Measurements from ENCODE around the gene CDK5R1. TPM values are rescaled to one million over a fixed set of nuclear protein-coding genes. Genes with fewer than 3 reads are reported as not detected.

CDK5R1 gene
- total RNA-seq, 1 donor from 2014 or later, result 1.8 TPM

DNA sequence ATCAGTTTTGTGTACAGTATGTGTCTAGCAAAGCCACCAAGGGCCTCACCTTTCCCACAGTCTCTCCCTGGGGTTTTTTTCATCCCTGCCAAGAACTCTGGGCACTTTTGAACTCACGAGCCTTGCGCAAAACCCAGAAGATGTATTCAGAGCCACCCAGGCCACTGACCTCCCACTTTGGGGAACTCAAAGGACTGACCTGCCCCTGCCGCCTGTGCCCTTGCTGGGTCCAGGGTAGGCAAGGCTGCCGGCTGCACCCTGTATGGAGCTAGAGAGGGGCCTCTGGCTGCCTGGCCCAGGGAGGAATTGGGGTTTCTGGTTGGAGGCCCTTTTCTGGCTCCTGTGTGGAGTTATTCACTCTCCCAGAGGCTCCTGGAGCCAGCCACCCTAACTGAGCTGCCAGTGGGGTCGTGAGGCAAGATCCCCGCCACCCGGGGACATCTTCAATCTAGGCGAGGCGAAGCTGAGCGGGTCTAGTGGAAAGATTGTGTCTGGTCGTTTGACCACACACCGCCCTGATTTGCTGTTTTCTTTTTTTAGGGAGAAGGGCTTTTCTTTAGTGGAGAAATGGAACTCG lies 1.9 kb downstream of the CDK5R1 start:
- H3K9me3 Mint-ChIP-seq (ENCODE audit: unreplicated experiment), result no peaks in the 10 kb centered on the region
- TF ChIP-seq, protein P1, sequence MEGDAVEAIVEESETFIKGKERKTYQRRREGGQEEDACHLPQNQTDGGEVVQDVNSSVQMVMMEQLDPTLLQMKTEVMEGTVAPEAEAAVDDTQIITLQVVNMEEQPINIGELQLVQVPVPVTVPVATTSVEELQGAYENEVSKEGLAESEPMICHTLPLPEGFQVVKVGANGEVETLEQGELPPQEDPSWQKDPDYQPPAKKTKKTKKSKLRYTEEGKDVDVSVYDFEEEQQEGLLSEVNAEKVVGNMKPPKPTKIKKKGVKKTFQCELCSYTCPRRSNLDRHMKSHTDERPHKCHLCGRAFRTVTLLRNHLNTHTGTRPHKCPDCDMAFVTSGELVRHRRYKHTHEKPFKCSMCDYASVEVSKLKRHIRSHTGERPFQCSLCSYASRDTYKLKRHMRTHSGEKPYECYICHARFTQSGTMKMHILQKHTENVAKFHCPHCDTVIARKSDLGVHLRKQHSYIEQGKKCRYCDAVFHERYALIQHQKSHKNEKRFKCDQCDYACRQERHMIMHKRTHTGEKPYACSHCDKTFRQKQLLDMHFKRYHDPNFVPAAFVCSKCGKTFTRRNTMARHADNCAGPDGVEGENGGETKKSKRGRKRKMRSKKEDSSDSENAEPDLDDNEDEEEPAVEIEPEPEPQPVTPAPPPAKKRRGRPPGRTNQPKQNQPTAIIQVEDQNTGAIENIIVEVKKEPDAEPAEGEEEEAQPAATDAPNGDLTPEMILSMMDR (IDR thresholded peaks at IDR 0.05), result no peak
- peak overlapping the region; percentile 77 for H3K4me3 Mint-ChIP-seq (ENCODE audit: unreplicated experiment)
- H3K27ac Mint-ChIP-seq (ENCODE audit: unreplicated experiment), result no peak overlapping the region
- no peaks in the 10 kb centered on the region for H3K36me3 Mint-ChIP-seq (ENCODE audit: unreplicated experiment)
- H3K27me3 Mint-ChIP-seq (ENCODE audit: unreplicated experiment), result no peaks in the 10 kb centered on the region
- no peak for DNase-seq (ENCODE audit: extremely low spot score, unreplicated experiment)
- H3K4me1 Mint-ChIP-seq (ENCODE audit: unreplicated experiment), result peaks cover 21% of the 10 kb centered on the region

DNA sequence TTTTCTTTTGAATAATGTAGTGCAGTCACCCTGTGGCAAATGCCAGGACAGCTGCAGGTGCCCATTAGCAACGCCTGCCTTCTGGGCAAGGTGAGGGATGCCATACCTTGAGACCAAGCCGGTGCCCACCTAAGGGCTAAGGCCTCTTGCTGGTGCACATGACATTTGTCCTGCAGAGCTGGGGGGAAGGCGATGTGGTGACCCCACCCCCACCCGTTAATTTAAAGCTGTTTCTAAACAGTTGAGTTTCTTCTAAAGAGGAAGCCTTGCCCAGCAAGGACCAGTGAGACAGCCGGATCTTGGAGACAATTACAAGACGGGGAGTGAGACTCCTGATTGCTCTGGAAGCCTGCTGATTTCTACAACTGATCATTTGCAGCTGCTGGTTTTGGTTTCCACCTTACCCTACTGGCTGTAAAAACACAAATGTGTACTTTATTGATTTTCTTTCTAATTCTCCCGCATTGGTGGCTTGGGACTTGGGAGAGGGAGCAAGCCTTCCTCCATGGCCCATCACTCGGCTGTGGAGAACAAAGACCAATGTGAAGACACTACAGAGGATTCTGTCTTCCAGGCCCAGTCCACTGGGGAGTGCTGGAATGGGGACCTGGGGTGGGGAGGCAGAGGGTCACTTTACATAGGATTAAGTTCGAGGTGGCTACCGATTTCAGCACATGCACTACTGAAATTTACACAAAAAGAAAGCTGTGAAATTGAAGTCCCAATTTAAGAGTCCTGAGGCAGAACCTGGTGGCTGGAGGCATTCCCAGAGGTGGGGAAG lies 2.7 kb downstream of the CDK5R1 start:
- Mint-ChIP-seq H3K4me1 (ENCODE audit: unreplicated experiment) (peaks cover 15% of the 10 kb centered on the region), H3K36me3 (ENCODE audit: unreplicated experiment) (no peaks in the 10 kb centered on the region), H3K27me3 (ENCODE audit: unreplicated experiment) (no peaks in the 10 kb centered on the region), H3K27ac (ENCODE audit: unreplicated experiment) (no peak overlapping the region), H3K9me3 (ENCODE audit: unreplicated experiment) (no peaks in the 10 kb centered on the region), H3K4me3 (ENCODE audit: unreplicated experiment) (no peak overlapping the region)
- no peak for DNase-seq (ENCODE audit: extremely low spot score, unreplicated experiment)
- TF ChIP-seq, protein P1 (IDR thresholded peaks at IDR 0.05), result no peak

DNA sequence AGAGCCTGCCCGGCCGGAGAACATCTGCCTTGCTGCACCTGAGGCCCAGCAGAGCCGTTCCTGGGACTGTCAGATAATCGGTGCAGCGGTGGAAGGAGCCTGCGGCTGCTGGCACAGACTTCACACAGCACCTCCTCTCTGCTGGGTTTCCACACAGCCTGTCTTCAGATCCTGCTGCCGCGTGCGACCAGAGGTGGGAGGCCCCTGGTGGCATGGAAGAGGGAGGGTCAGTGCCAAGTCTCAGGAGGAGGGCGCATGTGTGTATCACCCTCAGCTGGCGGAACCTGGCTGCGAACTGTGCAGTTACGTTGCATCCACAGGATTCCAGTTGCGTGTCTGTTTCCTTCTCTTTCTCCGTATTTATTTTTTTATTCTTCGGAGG lies 3.3 kb downstream of the CDK5R1 start:
- H3K27ac Mint-ChIP-seq (ENCODE audit: unreplicated experiment), result no peak overlapping the region
- H3K36me3 Mint-ChIP-seq (ENCODE audit: unreplicated experiment), result no peaks in the 10 kb centered on the region
- no peak overlapping the region for H3K4me3 Mint-ChIP-seq (ENCODE audit: unreplicated experiment)
- peaks cover 15% of the 10 kb centered on the region for H3K4me1 Mint-ChIP-seq (ENCODE audit: unreplicated experiment)
- no peaks in the 10 kb centered on the region for H3K9me3 Mint-ChIP-seq (ENCODE audit: unreplicated experiment)
- H3K27me3 Mint-ChIP-seq (ENCODE audit: unreplicated experiment), result no peaks in the 10 kb centered on the region
- TF ChIP-seq, protein P1 (IDR thresholded peaks at IDR 0.05), result no peak
- no peak for DNase-seq (ENCODE audit: extremely low spot score, unreplicated experiment)

DNA sequence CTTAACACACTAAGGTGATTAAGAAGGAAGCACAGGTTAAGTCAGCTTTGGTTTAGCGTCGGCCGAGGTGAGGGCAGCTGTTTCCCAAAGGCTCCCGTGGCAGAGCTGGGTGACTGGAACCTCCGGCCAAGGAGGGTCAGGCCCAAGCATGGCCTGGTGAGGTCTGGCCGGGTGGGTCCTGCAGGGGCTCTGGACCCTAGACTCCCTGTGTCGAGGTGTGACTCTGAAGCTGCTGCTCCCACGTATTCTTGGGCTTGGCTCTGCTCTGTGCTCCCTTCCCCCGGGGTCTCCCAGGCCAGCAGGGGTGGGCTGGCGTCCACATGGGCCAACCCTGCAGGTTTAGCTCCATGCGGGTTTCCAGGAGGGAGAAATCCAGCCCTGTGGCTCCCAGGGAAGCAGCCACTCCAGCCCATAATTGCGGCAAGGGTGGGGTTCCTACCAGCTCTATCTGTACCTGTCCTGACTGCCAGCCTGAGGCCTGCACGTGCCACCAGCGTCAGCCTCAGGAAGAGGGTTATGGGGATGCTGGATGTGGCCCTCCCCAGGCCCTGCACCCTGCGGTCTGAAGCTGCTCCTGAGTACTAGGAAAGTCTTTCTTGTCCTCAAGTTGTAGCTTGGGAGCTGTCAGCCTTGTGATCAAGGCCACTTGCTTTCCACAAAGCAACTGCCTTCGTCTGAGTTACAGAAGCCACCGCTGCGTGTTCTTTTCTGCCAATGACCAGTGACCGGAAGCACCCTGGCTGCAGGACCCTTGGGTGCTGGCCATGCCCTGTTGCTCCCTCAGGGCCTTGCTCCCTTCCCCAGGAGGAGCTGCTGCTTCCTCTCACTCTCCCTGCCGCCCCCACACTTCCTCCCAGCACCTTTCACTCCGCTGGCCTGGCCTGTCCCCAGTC lies 4.8 kb downstream of the CDK5R1 start:
- TF ChIP-seq, protein P1 (IDR thresholded peaks at IDR 0.05), result no peak
- H3K36me3 Mint-ChIP-seq (ENCODE audit: unreplicated experiment), result no peaks in the 10 kb centered on the region
- no peaks in the 10 kb centered on the region for H3K9me3 Mint-ChIP-seq (ENCODE audit: unreplicated experiment)
- no peak for DNase-seq (ENCODE audit: extremely low spot score, unreplicated experiment)
- no peak overlapping the region for H3K4me3 Mint-ChIP-seq (ENCODE audit: unreplicated experiment)
- no peak overlapping the region for H3K27ac Mint-ChIP-seq (ENCODE audit: unreplicated experiment)
- no peaks in the 10 kb centered on the region for H3K27me3 Mint-ChIP-seq (ENCODE audit: unreplicated experiment)
- peaks cover 15% of the 10 kb centered on the region for H3K4me1 Mint-ChIP-seq (ENCODE audit: unreplicated experiment)

DNA sequence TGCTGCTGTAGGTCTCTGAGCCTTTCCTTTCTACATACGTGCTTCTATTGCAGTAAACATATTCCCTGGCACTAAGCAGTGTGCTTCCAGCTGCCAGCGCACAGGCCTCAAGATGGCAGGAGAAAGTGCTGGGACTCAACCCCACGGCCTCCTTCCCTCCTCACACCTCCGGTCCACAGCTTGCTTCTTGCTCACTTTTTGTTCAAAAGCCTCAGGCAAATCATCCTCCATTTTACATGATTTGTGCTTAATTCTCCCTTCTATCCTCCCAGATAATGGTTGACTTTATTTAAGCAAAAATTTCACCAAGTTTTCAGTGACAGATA lies 5.4 kb downstream of the CDK5R1 start:
- TF ChIP-seq, protein P1 (IDR thresholded peaks at IDR 0.05), result no peak
- Mint-ChIP-seq H3K27ac (ENCODE audit: unreplicated experiment) (no peak overlapping the region), H3K36me3 (ENCODE audit: unreplicated experiment) (no peaks in the 10 kb centered on the region), H3K9me3 (ENCODE audit: unreplicated experiment) (no peaks in the 10 kb centered on the region), H3K4me1 (ENCODE audit: unreplicated experiment) (peaks cover 19% of the 10 kb centered on the region), H3K27me3 (ENCODE audit: unreplicated experiment) (no peaks in the 10 kb centered on the region), H3K4me3 (ENCODE audit: unreplicated experiment) (no peak overlapping the region)
- no peak for DNase-seq (ENCODE audit: extremely low spot score, unreplicated experiment)

Measured in osteocyte (in vitro differentiated cells).